GM19467 (cell line): ENCODE results near the gene FUS.
"Not testable (repeated sequence)": the region's sequence is repeated elsewhere in the genome, so short reads cannot be mapped to it uniquely, and the experiment has no call there.

Experiments used
- ATAC-seq: cut with Tn5 transposase; IDR thresholded peaks from one replicate; pipeline ENCODE4 v1.9.1; 2021; ENCODE audit warnings: mild to moderate bottlenecking, moderate library complexity; ENCODE audit not compliant: unreplicated experiment

FUS gene

DNA sequence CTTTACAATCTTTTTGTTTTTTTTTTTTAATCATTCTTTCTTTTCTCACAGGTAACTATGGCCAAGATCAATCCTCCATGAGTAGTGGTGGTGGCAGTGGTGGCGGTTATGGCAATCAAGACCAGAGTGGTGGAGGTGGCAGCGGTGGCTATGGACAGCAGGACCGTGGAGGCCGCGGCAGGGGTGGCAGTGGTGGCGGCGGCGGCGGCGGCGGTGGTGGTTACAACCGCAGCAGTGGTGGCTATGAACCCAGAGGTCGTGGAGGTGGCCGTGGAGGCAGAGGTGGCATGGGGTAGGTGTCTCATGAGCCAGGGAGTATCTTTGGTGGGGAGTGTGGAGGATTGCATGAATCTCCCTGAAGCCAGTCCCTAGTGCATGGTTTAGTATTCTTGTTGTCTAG lies 4.9 kb downstream of the FUS start:
- no peak for ATAC-seq

DNA sequence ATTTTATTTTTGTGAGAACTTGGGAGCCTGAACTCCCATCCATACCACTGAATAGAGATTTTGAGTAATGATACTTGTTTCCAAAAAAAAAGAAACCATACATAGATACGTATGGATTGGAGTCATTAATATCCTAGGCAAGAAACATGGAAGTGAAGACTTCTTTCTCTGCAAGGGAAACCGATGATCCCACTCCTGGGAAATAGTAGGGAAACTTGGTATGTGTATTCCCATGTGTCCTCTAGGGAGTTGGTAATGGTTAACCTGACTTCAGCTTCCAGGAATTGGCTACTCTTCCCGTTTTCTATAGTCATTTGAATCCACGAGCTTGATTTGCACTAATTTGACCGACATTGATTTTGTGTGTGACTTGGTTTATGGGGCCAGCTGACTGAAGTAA lies 5.4 kb downstream of the FUS start:
- no peak for ATAC-seq

DNA sequence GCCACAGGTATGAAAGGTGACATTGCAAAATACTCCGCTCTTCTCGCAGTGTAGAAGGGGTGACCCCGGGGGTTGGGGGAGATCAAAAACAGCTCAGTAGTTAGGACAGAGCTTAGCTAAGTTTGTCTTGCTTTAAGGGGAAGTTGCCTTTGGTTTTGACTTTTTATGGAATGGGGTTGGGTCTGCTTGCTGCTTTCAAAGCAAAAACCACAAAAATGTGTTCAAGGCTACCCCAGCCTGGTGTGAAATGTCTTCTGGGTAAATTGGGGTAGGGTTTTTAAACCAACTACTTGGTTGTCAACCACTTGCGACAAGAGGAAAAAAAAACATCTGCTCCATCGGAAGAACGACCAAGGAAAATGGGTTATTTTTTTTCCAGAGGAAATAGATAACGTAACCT lies 6.2 kb downstream of the FUS start:
- no peak for ATAC-seq

DNA sequence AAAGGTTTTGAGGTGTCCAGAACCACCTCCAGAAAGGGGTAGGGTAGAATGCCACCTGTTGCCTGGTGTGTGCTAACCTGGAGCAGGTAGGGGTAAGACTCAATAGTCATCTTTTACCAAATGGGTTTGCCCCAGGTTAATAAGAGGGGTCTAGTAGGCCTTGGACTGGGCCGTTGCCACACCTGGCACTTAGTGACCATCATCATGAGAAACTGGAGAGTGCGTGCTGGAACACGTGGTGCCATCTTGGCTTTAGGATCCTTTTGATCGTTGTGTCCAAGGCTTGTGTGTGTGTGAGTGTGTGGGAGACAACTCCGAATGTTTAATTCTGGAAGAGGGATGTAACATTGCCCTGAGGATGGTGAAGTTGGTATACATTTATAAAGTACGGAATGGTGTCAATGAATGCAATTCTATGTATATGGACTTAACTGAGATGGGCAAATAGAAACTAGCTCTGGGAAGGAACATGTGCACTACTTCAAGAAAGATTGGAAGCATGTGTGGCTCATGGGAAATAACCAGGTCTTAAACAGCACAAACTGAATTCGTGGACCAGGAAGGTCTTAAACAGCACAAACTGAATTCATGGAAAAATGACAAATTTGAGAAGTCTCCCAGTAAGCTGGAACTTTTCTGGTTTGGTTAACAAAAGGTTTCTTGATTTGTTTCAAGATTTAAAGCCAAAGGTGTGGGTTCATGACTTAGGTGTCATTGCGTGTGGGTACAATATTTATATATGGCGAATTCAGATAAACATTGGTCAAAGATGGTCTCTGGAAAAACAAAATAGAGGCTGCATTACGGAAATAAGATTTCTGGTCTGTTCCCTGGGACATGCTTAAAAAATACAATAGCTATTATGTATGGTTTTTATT lies 7.2 kb downstream of the FUS start:
- ATAC-seq: no peak

DNA sequence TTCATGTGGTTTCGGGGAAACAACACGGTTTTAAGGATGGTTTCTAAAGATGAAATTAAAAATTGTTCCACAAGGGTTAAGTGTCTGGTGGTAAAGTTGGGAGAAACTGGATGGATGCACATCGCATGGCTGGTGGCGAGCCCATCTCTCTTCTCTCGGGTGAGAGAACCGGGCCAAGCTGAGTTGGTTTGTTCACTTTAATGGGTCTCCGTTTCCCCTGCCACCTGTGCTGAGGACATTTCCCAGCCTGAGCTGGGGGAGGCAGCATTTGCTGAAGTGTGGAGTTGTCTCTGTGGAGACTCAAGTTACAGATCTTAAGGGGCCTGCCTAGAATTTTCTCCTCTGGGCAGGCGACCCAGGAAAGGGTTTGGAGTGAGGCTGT lies 7.9 kb downstream of the FUS start:
- ATAC-seq: no peak

DNA sequence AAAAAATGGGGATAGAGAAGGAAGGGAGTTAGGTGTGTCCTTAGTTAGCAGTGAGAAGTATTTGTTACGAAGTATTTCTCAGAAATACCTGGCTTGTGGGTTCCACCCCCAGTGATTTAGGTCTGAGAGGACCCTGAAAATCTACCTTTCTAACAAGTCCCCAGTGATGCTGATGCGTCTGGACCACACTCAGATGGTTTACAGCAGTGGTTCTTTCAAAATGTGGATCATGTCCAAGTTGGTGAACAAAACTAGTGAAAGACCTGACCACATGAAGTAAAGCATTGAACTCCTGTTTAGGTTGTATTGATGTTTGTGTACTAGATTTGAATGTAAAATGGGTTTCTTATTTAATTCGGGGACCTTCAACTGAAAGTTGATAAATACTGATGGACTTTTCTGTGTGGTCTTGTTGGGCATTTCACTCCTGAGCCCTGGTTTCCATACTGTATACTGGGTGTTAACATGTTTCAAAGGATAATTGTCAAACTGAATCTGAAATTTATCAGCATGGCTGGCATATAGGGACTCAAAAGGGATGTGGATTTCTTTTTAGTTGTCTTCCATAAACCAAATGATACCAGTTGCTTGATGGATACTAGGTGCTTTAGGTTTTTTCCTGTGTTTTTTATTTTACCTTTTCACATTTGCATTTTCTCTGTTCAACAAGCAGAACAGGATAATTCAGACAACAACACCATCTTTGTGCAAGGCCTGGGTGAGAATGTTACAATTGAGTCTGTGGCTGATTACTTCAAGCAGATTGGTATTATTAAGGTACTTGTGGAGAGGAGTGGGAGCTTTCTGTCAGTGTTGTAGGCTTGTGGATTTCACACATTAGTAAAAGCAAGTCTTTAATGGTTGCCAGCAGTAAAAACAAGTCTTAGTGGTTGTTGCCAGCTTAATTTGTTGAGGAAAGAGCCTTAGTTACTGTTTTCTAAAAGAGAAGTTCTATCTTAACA lies 8.8 kb downstream of the FUS start:
- no peak for ATAC-seq

DNA sequence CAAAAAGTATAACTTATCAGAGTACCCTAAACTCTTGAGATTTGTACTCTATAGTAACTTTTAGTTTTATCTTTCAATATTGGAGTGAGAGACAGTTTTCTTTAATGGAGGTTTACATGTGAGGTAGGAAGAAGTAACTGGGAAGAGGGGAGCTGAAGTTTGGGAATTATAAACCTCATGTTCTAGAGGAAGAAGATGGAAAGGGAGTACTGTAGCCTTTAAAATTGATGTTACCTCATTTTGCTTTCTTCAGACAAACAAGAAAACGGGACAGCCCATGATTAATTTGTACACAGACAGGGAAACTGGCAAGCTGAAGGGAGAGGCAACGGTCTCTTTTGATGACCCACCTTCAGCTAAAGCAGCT lies 9.5 kb downstream of the FUS start:
- ATAC-seq: no peak

DNA sequence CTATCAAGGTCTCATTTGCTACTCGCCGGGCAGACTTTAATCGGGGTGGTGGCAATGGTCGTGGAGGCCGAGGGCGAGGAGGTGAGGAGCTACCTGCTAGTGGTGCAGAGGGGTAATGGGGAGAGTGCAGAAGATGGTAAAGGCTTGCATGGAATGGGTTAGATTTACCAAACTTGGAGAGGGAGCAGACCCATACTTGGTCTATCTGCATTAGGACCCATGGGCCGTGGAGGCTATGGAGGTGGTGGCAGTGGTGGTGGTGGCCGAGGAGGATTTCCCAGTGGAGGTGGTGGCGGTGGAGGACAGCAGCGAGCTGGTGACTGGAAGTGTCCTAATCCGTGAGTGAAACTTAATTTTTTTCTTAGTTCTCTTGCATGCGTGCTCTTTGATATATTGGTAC lies 10.1 kb downstream of the FUS start:
- ATAC-seq: no peak

DNA sequence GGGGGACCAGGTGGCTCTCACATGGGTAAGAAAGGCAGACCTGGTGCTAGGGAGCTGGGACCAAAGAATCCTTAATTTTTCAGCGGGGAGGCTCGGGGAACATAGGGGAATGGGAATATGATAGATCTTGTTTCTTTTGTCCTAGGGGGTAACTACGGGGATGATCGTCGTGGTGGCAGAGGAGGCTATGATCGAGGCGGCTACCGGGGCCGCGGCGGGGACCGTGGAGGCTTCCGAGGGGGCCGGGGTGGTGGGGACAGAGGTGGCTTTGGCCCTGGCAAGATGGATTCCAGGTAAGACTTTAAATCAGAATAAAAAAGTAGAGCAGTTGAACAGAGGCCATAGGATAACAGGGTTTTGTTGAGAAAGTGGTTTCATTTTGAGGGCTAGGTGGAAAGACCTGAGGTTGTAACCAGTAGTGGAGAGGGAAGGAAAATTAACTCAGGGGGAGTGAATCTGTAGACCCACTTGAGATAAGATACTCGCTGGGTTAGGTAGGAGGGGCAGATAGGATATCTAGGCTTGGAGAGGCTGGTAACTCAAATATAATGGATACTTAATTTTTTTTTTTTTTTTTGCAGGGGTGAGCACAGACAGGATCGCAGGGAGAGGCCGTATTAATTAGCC lies 11.0 kb downstream of the FUS start:
- ATAC-seq: no peak

DNA sequence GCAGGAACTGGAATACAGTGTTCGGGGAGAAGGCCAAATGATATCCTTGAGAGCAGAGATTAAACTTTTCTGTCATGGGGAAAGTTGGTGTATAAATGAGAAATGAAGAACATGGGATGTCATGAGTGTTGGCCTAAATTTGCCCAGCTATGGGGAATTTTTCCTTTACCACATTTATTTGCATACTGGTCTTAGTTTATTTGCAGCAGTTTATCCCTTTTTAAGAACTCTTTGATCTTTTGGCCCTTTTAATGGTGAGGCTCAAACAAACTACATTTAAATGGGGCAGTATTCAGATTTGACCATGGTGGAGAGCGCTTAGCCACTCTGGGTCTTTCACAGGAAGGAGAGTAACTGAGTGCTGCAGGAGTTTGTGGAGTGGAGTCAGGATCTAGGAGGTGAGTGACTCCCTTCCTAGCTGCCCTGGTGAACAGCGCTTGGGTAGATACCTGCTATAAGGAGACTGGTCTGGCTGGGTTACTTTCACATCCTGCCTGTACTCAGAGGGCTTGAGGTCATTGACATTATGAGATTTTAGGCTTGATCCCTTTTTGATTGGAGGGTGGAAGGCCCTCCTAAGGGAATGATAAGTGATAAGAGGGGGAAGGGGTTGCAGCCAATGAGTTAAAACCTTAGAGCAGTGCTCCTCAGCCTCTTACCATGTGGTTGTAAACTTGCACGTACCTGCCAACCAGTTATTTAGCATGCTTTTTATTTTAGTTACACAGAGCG lies 11.9 kb downstream of the FUS start:
- no peak for ATAC-seq

DNA sequence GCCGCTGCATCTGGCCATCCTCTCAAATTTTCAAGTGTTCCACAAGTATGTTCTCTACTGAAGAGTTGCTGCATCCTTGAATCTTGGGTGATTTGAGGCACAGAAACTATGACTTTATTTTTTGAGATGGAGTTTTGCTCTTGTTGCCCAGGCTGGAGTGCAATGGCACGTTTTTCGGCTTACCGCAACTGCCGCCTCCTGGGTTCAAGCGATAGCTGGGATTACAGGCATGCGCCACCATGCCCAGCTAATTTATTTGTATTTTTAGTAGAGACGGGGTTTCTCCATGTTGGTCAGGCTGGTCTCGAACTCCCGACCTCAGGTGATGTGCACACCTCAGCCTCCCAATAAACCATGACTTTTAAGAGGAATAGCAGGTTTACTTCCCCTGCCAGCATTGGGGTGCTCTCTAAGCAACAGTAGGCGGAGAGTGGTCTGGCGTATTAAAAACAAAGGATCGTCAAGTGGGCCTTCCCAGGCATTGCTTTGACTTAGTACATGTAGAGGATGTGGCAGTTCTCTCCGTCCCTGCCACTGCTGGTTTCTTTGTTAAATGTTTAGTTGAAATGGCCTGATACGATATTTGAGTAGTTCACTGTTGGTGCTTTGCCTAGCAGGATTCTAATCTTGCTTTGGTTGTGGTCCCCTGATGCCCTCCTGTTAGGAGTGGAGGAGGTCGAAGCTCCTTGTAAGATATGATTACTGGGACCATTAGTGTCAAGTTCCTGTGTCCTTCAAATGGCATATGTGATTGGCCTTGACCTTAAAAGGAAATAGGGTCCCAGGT lies 13.1 kb downstream of the FUS start:
- no peak for ATAC-seq

DNA sequence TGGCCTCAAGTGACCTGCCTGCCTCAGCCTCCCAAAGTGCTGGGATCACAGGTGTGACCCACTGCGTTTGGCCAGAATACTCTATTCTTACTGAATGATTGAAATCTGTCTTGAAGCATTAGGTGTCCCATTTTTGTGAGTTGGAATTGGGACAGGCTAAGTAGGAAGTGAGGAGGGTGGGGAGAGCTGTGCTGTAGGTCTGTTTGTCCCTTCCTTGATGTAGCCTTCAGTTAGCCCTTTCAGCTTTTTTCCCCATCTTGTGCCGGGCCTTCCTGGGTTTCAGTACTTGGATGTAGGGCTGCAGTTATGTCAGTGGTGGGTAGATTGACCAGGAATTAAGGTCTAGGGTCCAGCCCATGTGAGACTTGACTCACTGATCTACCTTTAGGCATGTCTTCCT lies 13.9 kb downstream of the FUS start:
- no peak for ATAC-seq

DNA sequence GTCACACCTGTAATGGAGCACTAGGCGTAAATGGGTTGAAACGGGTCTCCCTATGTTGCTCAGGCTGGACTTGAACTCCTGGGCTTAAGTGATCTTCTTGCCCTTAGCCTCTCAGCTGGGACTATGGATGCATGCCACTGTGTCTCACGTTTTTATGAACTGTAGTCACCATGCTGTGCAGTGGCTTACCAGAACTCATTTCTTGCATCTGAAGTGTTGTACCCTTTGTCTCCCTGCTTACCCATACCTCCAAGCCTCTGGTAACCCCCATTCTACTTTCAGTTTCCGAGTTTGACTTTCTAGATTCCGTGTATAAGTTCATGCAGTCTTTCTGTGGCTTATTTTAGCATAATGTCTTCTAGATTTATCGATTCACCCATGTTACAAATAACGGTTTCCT lies 15.0 kb downstream of the FUS start:
- no peak for ATAC-seq

DNA sequence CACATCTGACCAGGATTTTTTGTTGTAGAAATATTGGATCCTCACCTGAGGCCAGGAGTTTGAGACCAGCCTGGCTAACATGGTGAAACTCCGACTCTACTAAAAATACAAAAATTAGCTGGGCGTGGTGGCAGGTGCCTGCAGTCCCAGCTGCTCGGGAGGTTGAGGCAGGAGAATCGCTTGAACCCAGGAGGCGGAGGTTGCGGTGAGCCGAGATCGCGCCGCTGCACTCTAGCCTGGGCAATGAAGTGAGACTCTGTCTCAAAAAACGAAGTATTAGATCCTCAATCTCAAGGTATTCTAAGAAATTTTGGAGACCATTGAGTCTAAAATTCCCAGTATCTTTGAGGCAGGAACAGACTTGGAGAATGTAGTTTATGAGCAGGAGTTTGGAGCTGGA lies 15.9 kb downstream of the FUS start:
- ATAC-seq: not testable (repeated sequence)

DNA sequence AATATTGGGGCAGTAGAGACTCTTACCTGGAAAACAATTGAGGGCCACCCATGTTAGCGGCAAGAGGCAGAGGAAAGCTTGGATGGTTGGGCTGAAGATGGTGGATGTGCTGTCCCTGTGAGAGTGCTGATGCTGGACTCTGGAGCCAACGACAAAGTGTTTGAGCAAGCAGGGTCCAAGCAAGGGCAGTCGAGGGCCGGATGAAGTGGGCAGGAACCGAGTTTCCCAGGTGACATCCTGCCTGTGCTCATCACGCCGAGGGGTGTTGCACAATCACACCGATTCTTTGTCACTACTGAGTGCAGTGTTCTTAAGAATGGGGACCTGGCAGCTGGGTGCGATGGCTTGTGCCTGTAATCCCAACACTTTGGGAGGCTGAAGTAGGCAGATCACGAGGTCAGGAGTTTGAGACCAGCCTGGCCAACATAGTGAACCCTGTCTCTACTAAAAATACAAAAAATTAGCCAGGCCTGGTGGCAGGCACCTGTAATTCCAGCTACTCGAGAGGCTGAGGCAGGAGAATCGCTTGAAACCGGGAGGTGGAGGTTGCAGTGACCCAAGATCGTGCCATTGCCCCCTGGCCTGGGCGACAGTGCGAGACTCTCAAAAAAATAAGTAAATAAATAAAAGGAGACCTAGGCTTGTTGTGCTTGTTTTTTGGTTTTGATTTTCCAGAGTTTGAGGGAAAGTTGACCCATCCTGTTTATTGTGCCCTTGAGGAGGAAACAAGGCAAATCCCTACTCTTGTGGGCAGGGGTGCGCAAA lies 16.6 kb downstream of the FUS start:
- ATAC-seq: no peak

DNA sequence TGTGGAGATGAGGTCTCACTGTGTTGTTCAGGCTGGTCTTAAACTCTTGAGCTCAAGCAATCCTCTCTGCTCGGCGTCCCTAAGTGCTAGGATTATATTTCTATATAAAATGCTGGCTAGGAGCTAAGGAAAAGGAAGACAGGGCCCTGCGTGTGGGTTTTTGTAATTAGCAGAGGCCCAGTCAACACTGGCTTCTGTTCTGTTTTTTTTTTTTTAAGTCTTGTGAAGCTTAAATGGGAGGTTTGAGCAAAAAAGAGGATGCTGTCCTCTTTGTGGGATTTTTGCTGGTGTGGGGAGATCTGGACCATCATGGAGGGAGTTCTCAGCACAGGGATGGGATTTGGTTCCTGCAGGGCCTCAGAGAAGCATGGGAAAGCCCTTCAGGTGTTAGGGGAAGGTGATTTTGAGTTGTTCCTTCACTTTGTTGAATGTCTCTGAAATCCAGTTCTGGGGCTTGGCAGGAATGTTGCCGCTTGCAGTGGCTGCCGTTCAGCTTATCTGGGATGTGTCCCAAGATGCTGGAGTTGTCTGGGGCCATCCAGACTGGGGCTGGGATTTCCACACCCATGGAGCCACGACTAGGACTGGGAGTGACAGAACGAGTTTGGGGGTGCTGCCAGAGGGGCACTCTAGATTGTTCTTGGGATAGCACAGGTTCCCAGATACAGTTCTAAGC lies 18.4 kb downstream of the FUS start:
- ATAC-seq: no peak

DNA sequence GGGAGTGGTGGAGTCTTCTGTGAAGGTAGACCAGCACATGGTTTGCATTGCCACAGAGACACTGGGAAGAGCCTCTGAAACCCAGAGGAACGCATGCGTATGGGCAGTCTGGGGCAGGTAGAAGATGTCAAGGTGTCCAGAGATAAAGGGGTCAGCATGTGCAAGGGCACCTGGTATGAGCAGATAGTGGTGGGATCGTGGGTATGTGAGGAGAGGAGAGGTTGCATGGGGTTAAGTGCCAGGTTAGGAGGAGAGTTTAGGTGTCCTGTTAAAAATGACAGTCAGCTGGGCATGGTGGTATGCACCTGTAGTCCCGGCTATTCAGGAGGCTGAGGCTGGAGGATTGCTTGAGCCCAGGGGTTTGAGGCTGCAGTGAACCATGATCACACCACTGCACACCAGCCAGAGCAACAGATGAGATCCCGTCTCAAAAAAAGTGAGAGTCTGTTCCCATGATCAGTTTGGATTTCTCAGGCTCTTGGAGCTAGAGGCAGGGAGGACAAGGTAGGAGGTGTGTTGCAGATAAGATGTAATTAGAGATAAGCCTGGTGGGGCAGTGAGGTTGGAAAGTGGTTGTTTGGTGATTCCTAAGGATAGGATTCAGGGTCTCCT lies 19.6 kb downstream of the FUS start:
- no peak for ATAC-seq

DNA sequence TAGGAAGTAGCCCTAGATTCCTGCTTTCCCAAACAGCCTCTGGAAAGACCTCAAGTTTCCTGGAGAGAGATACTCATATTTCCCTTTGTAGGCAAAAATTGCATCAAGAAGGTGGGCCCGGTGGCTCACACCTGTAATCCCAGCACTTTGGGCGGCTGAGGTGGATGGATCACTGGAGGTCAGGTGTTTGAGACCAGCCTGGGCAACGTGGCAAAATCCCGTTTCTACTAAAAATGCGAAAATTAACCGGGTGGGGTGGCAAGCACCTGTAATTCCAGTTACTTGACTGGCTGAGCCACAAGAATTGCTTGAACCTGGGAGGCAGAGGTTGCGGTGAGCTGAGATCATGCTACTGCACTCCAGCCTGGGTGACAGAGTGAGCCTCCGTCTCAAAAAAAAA lies 20.2 kb downstream of the FUS start:
- not testable (repeated sequence) for ATAC-seq
